Fibroblast of lung (primary cell): ENCODE measurements around the gene MYO1A. TPM values are rescaled to one million over a fixed set of nuclear protein-coding genes. Genes with fewer than 3 reads are reported as not detected.

Experiments
- DNase-seq, 2 donors: peaks; one replicate each; pipeline versions ENCODE4 v3.0.0 to v3.0.0-alpha.2; 2010; ENCODE audit warnings: low read depth in 2 of 2
- H2AFZ ChIP-seq: 2 replicates; pipeline ENCODE4 v1.5.1; 2012; ENCODE audit warnings: low read length, control low read depth, inconsistent platforms
- H3K27ac ChIP-seq: 2 replicates; pipeline ENCODE4 v1.5.1; 2011; ENCODE audit warnings: low read length, control low read depth; ENCODE audit not compliant: insufficient read depth
- H3K27me3 ChIP-seq: 2 replicates; pipeline ENCODE4 v1.5.1; 2011; ENCODE audit warnings: mild to moderate bottlenecking, low read length; ENCODE audit not compliant: control insufficient read depth, insufficient read depth
- H3K36me3 ChIP-seq: 2 replicates; pipeline ENCODE4 v1.5.1; 2011; ENCODE audit warnings: low read length; ENCODE audit not compliant: control insufficient read depth, insufficient read depth
- H3K4me1 ChIP-seq: 2 replicates; pipeline ENCODE4 v1.5.1; 2011; ENCODE audit warnings: low read length; ENCODE audit not compliant: control insufficient read depth, insufficient read depth; ENCODE audit errors: extremely low read depth
- H3K4me2 ChIP-seq: 2 replicates; pipeline ENCODE4 v1.5.1; 2011; ENCODE audit warnings: low read length, control low read depth; ENCODE audit not compliant: insufficient read depth; ENCODE audit errors: extremely low read depth
- H3K4me3 ChIP-seq, 4 experiments: fragments of 200-600 bp in 1 of 4; sonication (generic) in 1 of 4; replicated peaks in 1 of 4; 2 replicates each; pipeline ENCODE4 v1.5.1; 2011 to 2016; ENCODE audit warnings: low read length in 4 of 4, low read depth in 3 of 4, mild to moderate bottlenecking in 3 of 4, control low read depth in 2 of 4, inconsistent platforms in 1 of 4, mixed read lengths in 1 of 4; ENCODE audit not compliant: insufficient read depth in 1 of 4; ENCODE audit errors: control extremely low read depth in 1 of 4
- H3K79me2 ChIP-seq: 2 replicates; pipeline ENCODE4 v1.5.1; 2012; ENCODE audit warnings: mild to moderate bottlenecking, low read length, inconsistent platforms; ENCODE audit not compliant: control insufficient read depth, insufficient read depth
- H3K9ac ChIP-seq: 2 replicates; pipeline ENCODE4 v1.5.1; 2011; ENCODE audit warnings: mild to moderate bottlenecking, low read length, control low read depth; ENCODE audit not compliant: insufficient read depth
- H3K9me3 ChIP-seq: 2 replicates; pipeline ENCODE4 v1.5.1; 2012; ENCODE audit warnings: low read depth, low read length; ENCODE audit not compliant: control insufficient read depth, insufficient read depth
- H4K20me1 ChIP-seq: 2 replicates; pipeline ENCODE4 v1.5.1; 2011; ENCODE audit warnings: low read length; ENCODE audit not compliant: control insufficient read depth, insufficient read depth; ENCODE audit errors: extremely low read depth
- EZH2 ChIP-seq: IDR thresholded peaks from 2 replicates; pipeline ENCODE4 v1.5.1; 2012; ENCODE audit warnings: low read length, control low read depth, mild to moderate bottlenecking; ENCODE audit errors: missing control alignments
- polyA plus RNA-seq, 2 donors: library from polyadenylated mRNA; depleted of rRNA in 1 of 2; stranded (reverse) in 1 of 2; unstranded in 1 of 2; fragments of >200 nt; gene quantifications; 2 replicates each; pipeline ENCODE4 v1.2.1, GENCODE V29; 2011 to 2012; ENCODE audit warnings: missing spikeins in 1 of 2
- total RNA-seq: library from RNA; depleted of rRNA; stranded (reverse); fragments of >200 nt; gene quantifications from 2 replicates; pipeline ENCODE4 v1.2.1, GENCODE V29; 2014
- TF ChIP-seq, protein P1 (sequence below), 2 donors: IDR thresholded peaks in 1 of 2; conservative IDR thresholded peaks in 1 of 2; 1 replicate in 1 of 2; 2 replicates in 1 of 2; pipeline ENCODE4 v1.5.1; 2011 to 2012; ENCODE audit warnings: low read length in 2 of 2, control low read depth in 1 of 2, inconsistent platforms in 1 of 2, low read depth in 1 of 2, mild to moderate bottlenecking in 1 of 2

MYO1A gene
- total and polyA plus RNA-seq, 2 donors (not counting 1 experiment from before 2014, with no cell fraction given) = 0.01 to 0.17 TPM

DNA sequence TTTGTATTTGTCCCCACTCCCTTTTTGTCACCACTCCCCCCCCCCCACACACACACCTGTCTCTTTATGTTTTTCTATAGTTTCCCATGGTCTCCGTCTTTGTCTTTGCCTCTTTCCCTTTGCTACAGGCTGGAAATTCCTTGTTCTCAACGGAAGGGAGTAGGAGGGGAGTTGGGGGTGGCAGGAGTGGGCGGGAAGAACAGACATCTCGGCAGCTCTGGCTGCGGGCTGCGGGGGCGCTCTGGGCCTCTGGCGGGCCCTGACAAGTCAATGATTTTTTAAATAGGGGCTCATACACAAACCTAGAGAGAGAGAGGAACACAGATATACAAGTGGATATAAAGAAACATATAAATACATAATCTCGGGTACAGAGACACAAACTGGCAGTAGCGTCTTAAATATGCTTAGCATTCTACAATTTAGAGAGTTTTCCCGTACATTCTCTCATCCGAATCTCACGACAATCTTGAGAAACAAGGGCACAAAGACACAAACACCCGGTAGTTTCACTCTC is 36.6 kb upstream of the MYO1A start:
- DNase-seq = peak; percentile 78 to 79
- Histone ChIP-seq H3K27ac (peak overlapping the region; percentile 99), H3K4me2 (peak overlapping the region; percentile 87), H3K79me2 (peaks cover 26% of the 10 kb centered on the region), H3K9me3 (no peaks in the 10 kb centered on the region), H3K9ac (peak overlapping the region; percentile 92), H4K20me1 (no peaks in the 10 kb centered on the region), H3K4me3 (peak overlapping the region; percentile 75 to 92 (median 86)), H2AFZ (no peak overlapping the region), H3K36me3 (peaks cover 4% of the 10 kb centered on the region), H3K4me1 (peaks cover 16% of the 10 kb centered on the region), H3K27me3 (no peaks in the 10 kb centered on the region)
- TF ChIP-seq EZH2 = no peak
- TF ChIP-seq, protein P1, sequence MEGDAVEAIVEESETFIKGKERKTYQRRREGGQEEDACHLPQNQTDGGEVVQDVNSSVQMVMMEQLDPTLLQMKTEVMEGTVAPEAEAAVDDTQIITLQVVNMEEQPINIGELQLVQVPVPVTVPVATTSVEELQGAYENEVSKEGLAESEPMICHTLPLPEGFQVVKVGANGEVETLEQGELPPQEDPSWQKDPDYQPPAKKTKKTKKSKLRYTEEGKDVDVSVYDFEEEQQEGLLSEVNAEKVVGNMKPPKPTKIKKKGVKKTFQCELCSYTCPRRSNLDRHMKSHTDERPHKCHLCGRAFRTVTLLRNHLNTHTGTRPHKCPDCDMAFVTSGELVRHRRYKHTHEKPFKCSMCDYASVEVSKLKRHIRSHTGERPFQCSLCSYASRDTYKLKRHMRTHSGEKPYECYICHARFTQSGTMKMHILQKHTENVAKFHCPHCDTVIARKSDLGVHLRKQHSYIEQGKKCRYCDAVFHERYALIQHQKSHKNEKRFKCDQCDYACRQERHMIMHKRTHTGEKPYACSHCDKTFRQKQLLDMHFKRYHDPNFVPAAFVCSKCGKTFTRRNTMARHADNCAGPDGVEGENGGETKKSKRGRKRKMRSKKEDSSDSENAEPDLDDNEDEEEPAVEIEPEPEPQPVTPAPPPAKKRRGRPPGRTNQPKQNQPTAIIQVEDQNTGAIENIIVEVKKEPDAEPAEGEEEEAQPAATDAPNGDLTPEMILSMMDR (conservative IDR thresholded peaks at IDR 0.05 in 1 of 2, IDR thresholded peaks at IDR 0.05 in 1 of 2; ENCODE audit: low read depth in 1 of 2, low read length in 2 of 2) = peak in 1 of 2 donors; percentile 51

DNA sequence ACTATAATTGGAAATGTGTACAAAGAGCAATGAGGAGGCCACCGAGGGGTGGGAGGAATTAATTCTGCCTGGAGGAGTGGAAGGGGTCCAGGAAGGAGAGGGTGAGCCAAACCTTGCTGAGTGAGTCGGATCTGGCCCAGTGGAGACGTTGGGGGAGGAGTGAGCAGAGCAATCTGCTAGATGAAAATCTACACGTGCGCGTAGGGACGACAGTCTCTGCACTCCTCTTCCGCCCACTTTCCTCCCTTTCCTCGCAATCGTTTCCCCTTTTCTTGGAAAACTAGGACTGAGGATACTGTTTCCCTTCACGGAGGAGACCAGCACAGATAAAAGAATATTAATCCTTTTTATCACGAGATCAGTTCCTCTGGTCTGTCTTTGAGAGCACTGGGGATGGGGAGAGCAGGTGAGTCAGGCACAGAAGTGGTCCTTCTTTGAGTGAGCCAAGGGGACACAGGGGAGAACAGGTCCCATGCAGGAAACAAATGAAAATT is 36.1 kb upstream of the MYO1A start:
- peak overlapping the region; percentile 75 to 92 (median 86) for H3K4me3 ChIP-seq
- peak overlapping the region; percentile 87 for H3K4me2 ChIP-seq
- peak; percentile 60 to 87 for DNase-seq
- TF ChIP-seq, protein P1 (conservative IDR thresholded peaks at IDR 0.05 in 1 of 2, IDR thresholded peaks at IDR 0.05 in 1 of 2; ENCODE audit: low read depth in 1 of 2, low read length in 2 of 2) = no peak
- TF ChIP-seq EZH2 = no peak
- H3K4me1 ChIP-seq = peaks cover 16% of the 10 kb centered on the region
- peak overlapping the region; percentile 22 for H2AFZ ChIP-seq
- peak overlapping the region; percentile 99 for H3K27ac ChIP-seq
- H4K20me1 ChIP-seq = no peaks in the 10 kb centered on the region
- peak overlapping the region; percentile 92 for H3K9ac ChIP-seq
- H3K79me2 ChIP-seq = peaks cover 21% of the 10 kb centered on the region
- H3K27me3 ChIP-seq = no peaks in the 10 kb centered on the region
- no peaks in the 10 kb centered on the region for H3K9me3 ChIP-seq
- H3K36me3 ChIP-seq = peaks cover under 1% of the 10 kb centered on the region

DNA sequence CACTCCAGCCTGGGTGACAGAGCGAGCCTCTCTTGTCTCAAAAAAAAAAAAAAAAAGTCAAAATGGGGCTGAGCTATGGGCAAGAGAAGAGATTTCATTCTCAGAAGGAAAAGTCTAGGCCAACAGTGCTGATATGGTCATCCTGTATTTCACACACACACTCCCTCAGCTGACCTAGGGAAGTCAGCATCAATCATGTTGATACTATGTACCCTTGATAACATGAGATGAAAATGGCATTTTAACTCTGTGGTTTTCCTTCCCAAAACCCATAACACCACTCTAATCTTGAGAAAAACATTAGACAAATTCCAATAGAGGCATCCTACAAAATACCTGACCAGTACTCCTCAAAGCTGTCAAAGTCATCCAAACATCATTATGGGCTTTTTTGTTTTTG is 30.9 kb upstream of the MYO1A start:
- H3K4me3 ChIP-seq = no peak overlapping the region
- H2AFZ ChIP-seq = no peak overlapping the region
- peaks cover 6% of the 10 kb centered on the region for H3K4me1 ChIP-seq
- H3K36me3 ChIP-seq = no peaks in the 10 kb centered on the region
- H3K79me2 ChIP-seq = peaks cover 16% of the 10 kb centered on the region
- no peak for TF ChIP-seq EZH2
- TF ChIP-seq, protein P1 (conservative IDR thresholded peaks at IDR 0.05 in 1 of 2, IDR thresholded peaks at IDR 0.05 in 1 of 2; ENCODE audit: low read depth in 1 of 2, low read length in 2 of 2) = no peak
- H3K9me3 ChIP-seq = no peaks in the 10 kb centered on the region
- no peak overlapping the region for H3K27ac ChIP-seq
- no peak for DNase-seq
- H3K4me2 ChIP-seq = no peak overlapping the region
- H3K27me3 ChIP-seq = no peaks in the 10 kb centered on the region
- no peak overlapping the region for H3K9ac ChIP-seq
- H4K20me1 ChIP-seq = no peaks in the 10 kb centered on the region
